Neuron (in vitro differentiated cells): ENCODE data around the gene FARP1.

Source experiments
- H2AFZ ChIP-seq: one replicate; pipeline ENCODE4 v1.6.1; 2013; ENCODE audit warnings: low read depth, mild to moderate bottlenecking, inconsistent platforms, low read length, moderate library complexity
- H3K27me3 ChIP-seq: one replicate; pipeline ENCODE4 v1.6.1; 2013; ENCODE audit warnings: low read length; ENCODE audit not compliant: insufficient read depth
- H3K36me3 ChIP-seq: one replicate; pipeline ENCODE4 v1.6.1; 2013; ENCODE audit warnings: low read length; ENCODE audit not compliant: insufficient read depth
- H3K4me1 ChIP-seq: one replicate; pipeline ENCODE4 v1.6.1; 2013; ENCODE audit warnings: low read length; ENCODE audit not compliant: insufficient read depth
- H3K4me3 ChIP-seq: 2 replicates; pipeline ENCODE4 v1.5.1; 2013; ENCODE audit warnings: mild to moderate bottlenecking, low read length, moderate library complexity
- H3K9me3 ChIP-seq: one replicate; pipeline ENCODE4 v1.6.1; 2013; ENCODE audit warnings: low read length

FARP1 gene

DNA sequence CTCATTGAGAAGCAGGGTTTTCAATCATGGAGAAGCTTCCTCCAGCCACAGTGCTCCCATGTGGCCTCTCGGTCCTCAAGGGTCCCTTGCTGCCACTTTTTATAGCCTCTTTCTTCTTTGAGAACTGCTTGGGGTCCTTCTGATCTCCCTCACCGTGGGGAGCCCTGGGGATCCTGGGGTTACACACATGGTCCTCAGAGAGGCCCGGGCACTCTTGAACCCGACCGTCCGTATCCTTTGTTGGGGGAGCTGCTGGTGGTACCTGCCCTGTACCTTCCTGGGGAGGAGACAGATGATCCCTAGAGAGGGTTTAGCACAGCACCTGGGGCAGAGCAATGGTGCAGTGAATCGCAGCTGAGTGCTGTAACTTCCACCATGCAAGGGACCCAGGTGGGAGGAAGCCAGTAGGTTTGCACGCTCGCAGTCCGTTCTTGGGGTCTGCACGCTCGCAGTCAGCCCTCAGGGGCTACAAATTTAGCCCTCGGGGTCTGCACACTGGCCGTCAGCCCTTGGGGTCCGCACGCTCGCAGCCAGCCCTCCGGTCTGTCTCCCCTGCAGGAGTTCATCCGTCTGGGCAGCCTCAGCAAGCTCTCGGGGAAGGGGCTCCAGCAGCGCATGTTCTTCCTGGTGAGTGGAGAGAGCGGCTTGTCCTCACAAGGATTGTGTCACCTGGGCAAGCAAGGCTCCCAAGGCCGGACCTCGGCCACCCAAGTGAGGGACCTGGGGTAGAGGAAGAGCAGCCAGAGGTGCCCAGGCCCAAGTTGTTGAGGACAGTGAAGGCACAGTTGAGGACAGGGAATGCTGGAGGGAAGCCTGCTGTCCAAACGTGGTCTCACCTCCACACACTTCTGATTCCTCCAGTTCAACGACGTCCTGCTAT lies 295.6 kb downstream of the FARP1 start:
- Histone ChIP-seq H3K36me3 (peaks cover 65% of the 10 kb centered on the region), H3K4me3 (no peak overlapping the region), H3K4me1 (no peaks in the 10 kb centered on the region), H2AFZ (no peak overlapping the region), H3K27me3 (no peaks in the 10 kb centered on the region), H3K9me3 (no peaks in the 10 kb centered on the region)

- Histone ChIP-seq H3K27me3 (no peaks in the 10 kb centered on the region), H3K4me1 (no peaks in the 10 kb centered on the region), H2AFZ (no peak overlapping the region), H3K36me3 (peaks cover 62% of the 10 kb centered on the region), H3K9me3 (no peaks in the 10 kb centered on the region), H3K4me3 (no peak overlapping the region)
Measured at GRCh38 chr13:98439126-98439828, 296.4 kb downstream of the FARP1 start.

DNA sequence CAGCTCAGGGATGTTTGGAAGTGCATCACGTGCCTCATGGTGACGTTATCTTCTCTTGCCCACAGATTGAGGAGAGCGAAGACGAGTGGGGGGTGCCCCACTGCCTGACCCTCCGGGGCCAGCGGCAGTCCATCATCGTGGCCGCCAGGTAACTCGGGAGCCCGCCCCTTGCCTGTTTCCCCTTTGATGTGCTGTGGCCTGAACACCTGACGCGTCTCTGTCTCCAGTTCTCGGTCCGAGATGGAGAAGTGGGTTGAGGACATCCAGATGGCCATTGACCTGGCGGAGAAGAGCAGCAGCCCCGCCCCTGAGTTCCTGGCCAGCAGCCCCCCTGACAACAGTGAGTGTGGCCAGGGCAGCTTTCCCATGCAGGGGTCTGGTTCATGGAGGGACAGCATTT lies 297.0 kb downstream of the FARP1 start:
- Histone ChIP-seq H3K4me1 (no peaks in the 10 kb centered on the region), H3K36me3 (peaks cover 62% of the 10 kb centered on the region)

DNA sequence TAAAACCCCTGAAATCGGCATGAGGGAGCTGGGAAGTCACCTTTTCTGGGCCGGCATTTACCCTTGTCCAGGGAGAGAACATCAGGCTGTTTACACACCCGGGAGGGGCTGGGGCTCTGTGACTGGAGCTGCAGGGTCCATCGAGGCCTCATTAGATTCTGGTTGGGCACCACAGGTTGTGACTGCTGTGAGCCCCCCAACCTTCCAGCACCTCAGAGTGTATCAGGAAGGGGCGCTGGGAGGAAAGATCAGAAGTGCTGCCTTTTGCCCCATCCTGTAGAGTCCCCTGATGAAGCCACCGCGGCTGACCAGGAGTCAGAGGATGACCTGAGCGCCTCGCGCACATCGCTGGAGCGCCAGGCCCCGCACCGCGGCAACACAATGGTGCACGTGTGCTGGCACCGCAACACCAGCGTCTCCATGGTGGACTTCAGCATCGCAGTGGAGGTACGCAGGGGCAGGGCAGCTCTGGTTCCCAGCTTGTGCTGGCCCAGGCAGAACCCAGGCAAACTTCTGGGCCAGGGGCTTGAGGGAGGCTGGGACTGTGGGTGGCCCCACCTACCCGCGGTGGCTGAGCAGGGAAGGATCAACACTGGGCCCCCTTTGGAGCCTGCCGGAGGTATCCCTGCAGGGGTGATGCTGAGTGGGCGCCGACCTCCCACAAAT lies 297.6 kb downstream of the FARP1 start:
- H3K36me3 ChIP-seq: peaks cover 57% of the 10 kb centered on the region
- H2AFZ ChIP-seq: no peak overlapping the region
- no peaks in the 10 kb centered on the region for H3K4me1 ChIP-seq
- no peaks in the 10 kb centered on the region for H3K9me3 ChIP-seq
- no peak overlapping the region for H3K4me3 ChIP-seq
- H3K27me3 ChIP-seq: no peaks in the 10 kb centered on the region

More for the DNA sequence above, 297.0 kb downstream of the FARP1 start:
- Histone ChIP-seq H3K9me3 (no peaks in the 10 kb centered on the region), H3K27me3 (no peaks in the 10 kb centered on the region), H2AFZ (no peak overlapping the region), H3K4me3 (no peak overlapping the region)

DNA sequence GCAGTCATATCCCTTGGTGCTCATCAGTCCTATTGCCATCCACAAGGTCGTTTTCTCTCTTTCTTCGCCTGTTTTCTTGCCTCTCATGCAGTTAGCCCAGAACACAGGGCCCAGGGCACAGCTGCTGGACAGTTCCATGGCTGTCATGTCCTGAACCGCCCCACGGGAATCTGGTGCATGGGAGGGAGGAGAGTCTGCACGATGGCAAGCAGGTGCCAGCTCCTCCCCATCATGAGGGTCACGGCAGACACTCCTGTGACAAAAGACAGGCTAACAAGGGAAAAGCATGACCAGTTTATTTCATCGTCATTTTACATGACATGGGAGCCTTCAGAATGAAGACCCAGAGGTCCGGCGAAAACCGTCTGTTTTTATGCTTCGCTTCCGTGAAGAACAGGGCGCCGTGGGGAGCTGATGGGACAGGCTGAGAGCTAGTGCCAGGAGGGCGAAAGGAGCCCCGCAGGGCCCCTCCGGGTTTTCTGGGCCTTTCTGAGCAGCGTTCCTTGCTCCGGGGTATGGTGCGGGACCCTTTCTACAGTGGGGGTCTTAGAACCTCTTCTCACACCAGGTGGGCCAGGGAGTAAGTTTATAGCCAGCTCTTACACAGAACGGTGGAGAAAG lies 298.3 kb downstream of the FARP1 start:
- Histone ChIP-seq H3K4me3 (no peak overlapping the region), H3K36me3 (peaks cover 55% of the 10 kb centered on the region)

DNA sequence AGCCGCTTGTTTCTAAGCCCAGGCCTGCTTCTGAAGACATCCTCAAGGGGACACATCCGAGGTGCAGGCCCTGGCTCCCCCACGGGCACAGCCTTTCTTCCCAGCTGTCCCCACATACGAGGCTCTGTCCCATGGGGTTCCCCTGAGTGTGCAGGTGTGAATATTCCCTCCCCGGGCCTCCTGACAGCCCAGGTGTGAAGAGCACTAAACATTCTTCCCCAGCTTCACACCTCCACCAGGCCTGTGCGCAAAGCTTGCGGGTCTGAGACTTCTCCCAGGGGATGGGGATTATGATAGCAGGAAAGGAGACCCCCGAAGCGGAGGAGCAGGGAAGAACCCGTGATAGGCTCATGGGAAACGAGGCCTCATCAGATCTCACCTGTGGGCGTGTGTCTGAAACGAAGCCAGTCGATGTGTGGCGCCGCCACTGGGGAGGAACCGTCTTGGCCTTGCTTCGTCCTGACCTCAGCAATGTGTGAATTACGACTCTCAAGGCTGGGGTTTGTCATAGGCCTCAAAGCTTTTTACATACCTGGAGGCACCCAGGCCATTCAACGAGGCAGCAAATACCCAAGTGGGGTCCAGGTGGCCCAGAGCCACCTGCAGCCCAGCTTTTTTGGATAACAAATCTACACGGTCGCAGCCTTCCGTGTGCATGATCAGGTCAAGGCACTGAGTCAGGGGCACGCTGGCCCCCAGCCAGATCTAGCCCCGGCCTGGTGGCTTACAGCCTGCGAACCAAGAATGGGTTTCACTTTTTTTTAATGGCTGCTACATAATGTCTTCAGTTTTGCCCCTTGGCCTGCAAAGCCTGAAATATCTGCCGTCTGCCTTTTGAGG lies 299.7 kb downstream of the FARP1 start:
- Histone ChIP-seq H2AFZ (no peak overlapping the region), H3K4me1 (no peaks in the 10 kb centered on the region), H3K4me3 (no peak overlapping the region), H3K27me3 (no peaks in the 10 kb centered on the region), H3K36me3 (peaks cover 57% of the 10 kb centered on the region), H3K9me3 (no peaks in the 10 kb centered on the region)

More for the DNA sequence above, 298.3 kb downstream of the FARP1 start:
- no peak overlapping the region for H2AFZ ChIP-seq
- no peaks in the 10 kb centered on the region for H3K27me3 ChIP-seq
- H3K9me3 ChIP-seq: no peaks in the 10 kb centered on the region
- H3K4me1 ChIP-seq: no peaks in the 10 kb centered on the region

DNA sequence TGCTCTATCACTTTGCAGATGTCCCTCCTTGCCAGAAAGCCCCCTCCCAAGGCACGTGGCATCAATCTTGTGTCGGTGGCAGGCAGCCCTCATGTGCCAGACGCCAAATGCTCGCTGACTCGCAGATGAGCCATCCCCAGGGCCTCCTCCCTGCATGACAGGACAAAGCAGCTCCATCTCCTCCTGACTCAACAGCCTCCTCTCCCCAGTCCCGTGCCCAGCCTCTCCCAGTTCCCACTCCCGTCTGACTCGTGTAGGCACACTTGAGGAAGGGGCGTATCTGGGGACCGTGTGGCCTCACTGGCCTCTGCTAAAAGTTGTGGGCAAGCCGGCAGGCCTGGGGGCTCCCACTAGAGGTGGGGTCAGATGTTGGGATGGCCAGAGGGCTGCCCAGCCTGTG lies 300.4 kb downstream of the FARP1 start:
- H3K27me3 ChIP-seq: no peaks in the 10 kb centered on the region
- peaks cover 59% of the 10 kb centered on the region for H3K36me3 ChIP-seq
- no peak overlapping the region for H3K4me3 ChIP-seq
- no peaks in the 10 kb centered on the region for H3K9me3 ChIP-seq
- no peaks in the 10 kb centered on the region for H3K4me1 ChIP-seq
- H2AFZ ChIP-seq: no peak overlapping the region

DNA sequence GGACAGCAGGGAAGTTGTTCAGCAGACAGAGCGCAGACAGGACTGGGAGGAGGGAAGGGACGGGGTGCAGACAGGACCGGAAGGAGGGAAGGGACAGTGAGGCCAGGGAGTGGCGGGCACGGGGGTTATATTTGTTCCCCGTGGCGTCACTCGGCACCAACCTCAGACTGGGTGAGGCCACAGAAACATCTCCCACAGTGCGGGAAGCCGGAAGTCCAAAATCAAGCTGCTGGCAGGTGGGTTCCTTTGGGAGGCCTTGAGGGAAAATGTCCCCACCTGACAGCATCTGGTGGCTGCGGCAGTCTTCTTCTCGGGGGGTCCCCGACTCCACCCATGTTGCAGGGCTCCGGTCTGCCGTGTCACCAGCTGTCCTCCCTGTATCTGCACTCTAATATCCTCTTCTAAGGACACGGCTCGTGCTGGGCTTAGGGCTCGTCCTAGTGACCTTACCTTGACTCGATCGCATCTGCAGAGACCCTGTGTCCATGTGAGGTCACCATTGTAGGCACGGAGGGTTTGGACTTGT lies 301.0 kb downstream of the FARP1 start:
- Histone ChIP-seq H3K36me3 (peaks cover 60% of the 10 kb centered on the region), H3K9me3 (no peaks in the 10 kb centered on the region), H3K4me1 (no peaks in the 10 kb centered on the region), H3K4me3 (no peak overlapping the region), H3K27me3 (no peaks in the 10 kb centered on the region), H2AFZ (no peak overlapping the region)

- Histone ChIP-seq H2AFZ (no peak overlapping the region), H3K4me1 (no peaks in the 10 kb centered on the region), H3K4me3 (no peak overlapping the region), H3K27me3 (no peaks in the 10 kb centered on the region), H3K9me3 (no peaks in the 10 kb centered on the region), H3K36me3 (peaks cover 60% of the 10 kb centered on the region)
Measured at GRCh38 chr13:98444381-98444780, 301.5 kb downstream of the FARP1 start.

DNA sequence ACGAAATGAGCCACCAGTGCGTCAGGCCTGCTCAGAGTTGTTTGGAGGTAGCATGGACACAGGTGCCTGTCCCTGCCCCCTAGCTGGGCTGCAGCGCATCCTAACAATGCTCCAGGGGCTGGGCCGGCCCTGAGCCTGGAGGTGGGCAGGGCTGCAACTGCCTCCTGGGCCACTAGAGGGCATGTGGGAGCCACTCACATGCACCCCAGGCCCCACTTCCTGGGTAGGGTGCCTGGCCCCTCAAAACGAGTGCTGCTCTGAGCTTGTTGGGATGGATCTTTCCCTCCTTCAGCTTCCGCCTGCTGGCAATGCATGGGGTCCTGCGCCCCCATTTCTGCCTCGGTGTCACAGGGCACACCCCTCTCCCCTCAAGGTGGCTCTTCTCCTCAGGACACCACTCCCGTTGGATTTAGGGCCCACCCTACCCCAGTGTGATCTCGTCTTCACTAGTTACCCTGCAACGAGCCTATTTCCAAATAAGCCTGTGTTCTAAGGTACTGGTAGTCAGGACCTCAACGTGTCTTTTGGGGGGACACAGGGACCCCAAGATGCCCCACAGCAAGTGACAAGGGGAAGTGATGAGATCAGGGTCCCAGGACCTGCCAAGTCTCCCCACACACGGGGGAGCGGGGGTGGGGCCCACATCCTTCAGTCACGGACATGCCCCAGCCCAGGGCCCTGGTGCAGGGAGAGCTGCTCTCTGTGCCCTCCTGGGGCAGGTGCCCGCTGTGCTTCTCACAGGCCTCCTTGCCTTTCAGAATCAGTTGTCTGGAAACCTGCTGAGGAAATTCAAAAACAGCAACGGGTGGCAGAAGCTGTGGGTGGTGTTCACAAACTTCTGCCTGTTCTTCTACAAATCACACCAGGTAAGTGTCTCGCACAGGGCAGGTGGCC lies 302.7 kb downstream of the FARP1 start:
- Histone ChIP-seq H3K9me3 (no peaks in the 10 kb centered on the region), H3K4me3 (no peak overlapping the region), H3K27me3 (no peaks in the 10 kb centered on the region), H3K4me1 (peaks cover 3% of the 10 kb centered on the region), H3K36me3 (peaks cover 56% of the 10 kb centered on the region), H2AFZ (no peak overlapping the region)

- Histone ChIP-seq H3K4me3 (no peak overlapping the region), H3K36me3 (peaks cover 49% of the 10 kb centered on the region), H3K27me3 (no peaks in the 10 kb centered on the region), H3K4me1 (peaks cover 9% of the 10 kb centered on the region), H3K9me3 (no peaks in the 10 kb centered on the region), H2AFZ (no peak overlapping the region)
Measured at GRCh38 chr13:98446234-98446621, 303.3 kb downstream of the FARP1 start.
